SK-N-SH treated with all-trans-retinoic acid at 6 μM for 48 hours (cell line): Measurements from ENCODE around the gene SSX2IP.

ENCODE experiments used
- ATAC-seq: fragments of 200-7000 bp; cut with Tn5 transposase; 3 replicates; pipeline ENCODE4 v1.9.1; 2020; ENCODE audit warnings: mild to moderate bottlenecking, moderate library complexity
- ARNTL ChIP-seq: fragments of 450-650 bp; formaldehyde crosslinking; IDR thresholded peaks from 2 replicates; pipeline ENCODE4 v1.5.0; 2020; ENCODE audit warnings: low read depth, mild to moderate bottlenecking, moderate library complexity, borderline replicate concordance
- CREB5 ChIP-seq: fragments of 250-450 bp; sonication (Bioruptor Pico); IDR thresholded peaks from 2 replicates; pipeline ENCODE4 v1.5.1; 2020; ENCODE audit warnings: low read depth, mild to moderate bottlenecking, moderate library complexity
- CSDC2 ChIP-seq: fragments of 250-450 bp; sonication (Bioruptor Pico); IDR thresholded peaks from 2 replicates; pipeline ENCODE4 v1.5.0; 2020; ENCODE audit warnings: mild to moderate bottlenecking, moderate library complexity
- CSRNP3 ChIP-seq: fragments of 250-450 bp; sonication (Bioruptor Pico); IDR thresholded peaks from 2 replicates; pipeline ENCODE4 v1.5.1; 2021; ENCODE audit warnings: mild to moderate bottlenecking, moderate library complexity
- ESRRG ChIP-seq: fragments of 250-450 bp; sonication (Bioruptor Pico); IDR thresholded peaks from 2 replicates; pipeline ENCODE4 v1.6.1; 2021; ENCODE audit warnings: mild to moderate bottlenecking
- GLIS3 ChIP-seq: fragments of 250-450 bp; sonication (Bioruptor Pico); IDR thresholded peaks from 2 replicates; pipeline ENCODE4 v1.5.0; 2020; ENCODE audit warnings: mild to moderate bottlenecking, moderate library complexity
- ISL1 ChIP-seq: fragments of 250-450 bp; sonication (Bioruptor Pico); IDR thresholded peaks from 2 replicates; pipeline ENCODE4 v2.1.2; 2022; ENCODE audit warnings: mild to moderate bottlenecking, moderate library complexity
- PATZ1 ChIP-seq: fragments of 250-450 bp; sonication (Bioruptor Pico); IDR thresholded peaks from 2 replicates; pipeline ENCODE4 v1.8.0; 2020; ENCODE audit warnings: mild to moderate bottlenecking, moderate library complexity, borderline replicate concordance
- POU6F1 ChIP-seq: fragments of 250-450 bp; sonication (Bioruptor Pico); IDR thresholded peaks from 2 replicates; pipeline ENCODE4 v1.8.0; 2021; ENCODE audit warnings: low read depth, mild to moderate bottlenecking, moderate library complexity, borderline replicate concordance
- RARB ChIP-seq: fragments of 250-450 bp; sonication (Bioruptor Pico); IDR thresholded peaks from 2 replicates; pipeline ENCODE4 v1.8.0; 2021; ENCODE audit warnings: mild to moderate bottlenecking, moderate library complexity
- SNAI2 ChIP-seq: fragments of 250-450 bp; sonication (Bioruptor Pico); IDR thresholded peaks from 2 replicates; pipeline ENCODE4 v1.5.0; 2020; ENCODE audit warnings: mild to moderate bottlenecking, moderate library complexity
- TCF4 ChIP-seq: fragments of 250-450 bp; sonication (Bioruptor Pico); IDR thresholded peaks from 2 replicates; pipeline ENCODE4 v1.8.0; 2021; ENCODE audit warnings: mild to moderate bottlenecking, moderate library complexity, borderline replicate concordance
- TOX ChIP-seq: fragments of 250-450 bp; sonication (Bioruptor Pico); IDR thresholded peaks from 2 replicates; pipeline ENCODE4 v1.8.0; 2021; ENCODE audit warnings: mild to moderate bottlenecking, moderate library complexity, borderline replicate concordance
- TSHZ2 ChIP-seq: fragments of 250-450 bp; sonication (Bioruptor Pico); IDR thresholded peaks from 2 replicates; pipeline ENCODE4 v1.5.0; 2020; ENCODE audit warnings: mild to moderate bottlenecking, moderate library complexity
- ZFP3 ChIP-seq: fragments of 250-450 bp; sonication (Bioruptor Pico); IDR thresholded peaks from 2 replicates; pipeline ENCODE4 v1.5.0; 2020; ENCODE audit warnings: mild to moderate bottlenecking, moderate library complexity
- ZFP30 ChIP-seq: fragments of 450-650 bp; formaldehyde crosslinking; IDR thresholded peaks from 2 replicates; pipeline ENCODE4 v1.5.0; 2022; ENCODE audit warnings: mild to moderate bottlenecking, moderate library complexity
- ZNF565 ChIP-seq: fragments of 450-650 bp; formaldehyde crosslinking; conservative IDR thresholded peaks from 2 replicates; pipeline ENCODE4 v1.5.0; 2020; ENCODE audit warnings: low read depth, mild to moderate bottlenecking, moderate library complexity
- ZNF70 ChIP-seq: fragments of 450-650 bp; formaldehyde crosslinking; IDR thresholded peaks from 2 replicates; pipeline ENCODE4 v1.5.0; 2020; ENCODE audit warnings: mild to moderate bottlenecking, moderate library complexity
- ZNF8 ChIP-seq: fragments of 450-650 bp; formaldehyde crosslinking; IDR thresholded peaks from 2 replicates; pipeline ENCODE4 v1.5.0; 2020; ENCODE audit warnings: mild to moderate bottlenecking, moderate library complexity

The SSX2IP gene

GRCh38 chr1:84721152-84721551 is 30.9 kb upstream of the SSX2IP start:
- ATAC-seq: peak; percentile 80
- TF ChIP-seq ISL1 (CRISPR knock-in tag) (0 out of 2 replicates have a peak, but pooled peaks have one; percentile 23), CSDC2 (no peak)
- TF ChIP-seq, all 23 proteins: peak for 1

GRCh38 chr1:84720221-84720780 is 30.0 kb upstream of the SSX2IP start:
- peak; percentile 15; the same call in 1 of the 2 replicates for TF ChIP-seq ISL1 (CRISPR knock-in tag)
- no peak for TF ChIP-seq TCF4 (CRISPR knock-in tag)
- TF ChIP-seq, all 23 proteins: peak for 1
- ATAC-seq: peak; percentile 43

GRCh38 chr1:84719543-84720217 is 29.4 kb upstream of the SSX2IP start:
- TF ChIP-seq CSRNP3 (CRISPR knock-in tag) (no peak), ISL1 (CRISPR knock-in tag) (peak; percentile 84)
- peak; percentile 70 for ATAC-seq

GRCh38 chr1:84715342-84716019 is 25.2 kb upstream of the SSX2IP start:
- ATAC-seq: peak; percentile 23; the same call in 2 of the 3 replicates
- TF ChIP-seq TSHZ2 (CRISPR knock-in tag) (no peak), ISL1 (CRISPR knock-in tag) (peak; percentile 58), TOX (CRISPR knock-in tag) (0 out of 2 replicates have a peak, but pooled peaks have one; percentile 12)

- peak; percentile 38; the same call in 1 of the 3 replicates for ATAC-seq
- TF ChIP-seq PATZ1 (CRISPR knock-in tag): no peak
- no peak for TF ChIP-seq ZNF8 (CRISPR knock-in tag)
- no peak for TF ChIP-seq TSHZ2 (CRISPR knock-in tag)
- no peak for TF ChIP-seq TCF4 (CRISPR knock-in tag)
- TF ChIP-seq ZFP30 (CRISPR knock-in tag): no peak
- no peak for TF ChIP-seq ESRRG (CRISPR knock-in tag)
- no peak for TF ChIP-seq POU6F1 (CRISPR knock-in tag)
- TF ChIP-seq SNAI2 (CRISPR knock-in tag): no peak
- TF ChIP-seq ZFP3: no peak
- no peak for TF ChIP-seq TOX (CRISPR knock-in tag)
- TF ChIP-seq CREB5 (CRISPR knock-in tag): no peak
- TF ChIP-seq ISL1 (CRISPR knock-in tag): no peak
- no peak for TF ChIP-seq RARB (CRISPR knock-in tag)
- no peak for TF ChIP-seq ZNF70 (CRISPR knock-in tag)
- TF ChIP-seq GLIS3: no peak
- TF ChIP-seq ARNTL (CRISPR knock-in tag): no peak
- TF ChIP-seq ZNF565 (CRISPR knock-in tag): no peak
Measured at GRCh38 chr1:84712276-84712874, 22.1 kb upstream of the SSX2IP start.
